ENCODE results near the gene LIAS. TPM values are rescaled to one million over a fixed set of nuclear protein-coding genes. Genes with fewer than 3 reads are reported as not detected.

The LIAS gene
- total RNA-seq, 1 donor from 2014 or later = 35.0 TPM

DNA sequence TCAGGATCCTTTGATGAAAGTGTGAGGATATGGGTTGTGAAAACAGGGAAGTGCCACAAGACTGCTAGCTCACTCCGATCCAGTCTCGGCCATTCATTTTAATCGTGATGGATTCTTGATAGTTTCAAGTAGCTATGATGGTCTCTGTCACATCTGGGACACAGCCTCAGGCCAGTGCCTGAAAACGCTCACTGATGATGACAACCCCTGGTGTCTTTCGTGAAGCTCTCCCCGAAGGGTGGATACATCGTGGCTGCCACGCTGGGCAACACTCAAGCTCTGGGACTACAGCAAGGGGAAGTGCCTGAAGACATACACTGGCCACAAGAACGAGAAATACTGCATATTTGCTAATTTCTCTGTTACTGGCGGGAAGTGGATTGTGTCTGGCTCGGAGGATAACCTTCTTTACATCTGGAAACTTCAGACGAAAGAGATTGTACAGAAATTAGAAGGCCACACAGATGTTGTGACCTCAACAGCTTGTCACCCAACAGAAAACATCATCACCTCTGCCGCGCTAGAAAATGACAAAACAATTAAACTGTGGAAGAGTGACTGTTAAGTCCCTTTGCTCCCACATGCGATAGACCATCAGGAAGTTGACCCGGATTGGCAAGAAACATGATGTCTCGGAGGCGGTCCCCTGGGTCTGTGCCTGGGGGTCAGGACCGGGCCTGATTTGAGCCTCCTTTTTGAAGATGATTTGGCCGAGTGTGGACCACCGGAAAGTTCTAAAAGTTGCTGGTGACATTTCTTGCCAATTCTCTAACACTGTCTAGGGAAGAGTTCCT lies 22.2 kb downstream of the LIAS start:
- Histone ChIP-seq H3K27ac (replicated peaks) (no peak overlapping the region), H3K9me3 (replicated peaks) (no peaks in the 10 kb centered on the region), H3K4me1 (no peaks in the 10 kb centered on the region), H3K36me3 (peaks cover 17% of the 10 kb centered on the region), H3K27me3 (ENCODE audit: low read depth) (no peaks in the 10 kb centered on the region), H3K4me3 (no peak overlapping the region)
- intact Hi-C loops (cut with micrococcal nuclease) = no loop called here
- TF ChIP-seq, protein P1, sequence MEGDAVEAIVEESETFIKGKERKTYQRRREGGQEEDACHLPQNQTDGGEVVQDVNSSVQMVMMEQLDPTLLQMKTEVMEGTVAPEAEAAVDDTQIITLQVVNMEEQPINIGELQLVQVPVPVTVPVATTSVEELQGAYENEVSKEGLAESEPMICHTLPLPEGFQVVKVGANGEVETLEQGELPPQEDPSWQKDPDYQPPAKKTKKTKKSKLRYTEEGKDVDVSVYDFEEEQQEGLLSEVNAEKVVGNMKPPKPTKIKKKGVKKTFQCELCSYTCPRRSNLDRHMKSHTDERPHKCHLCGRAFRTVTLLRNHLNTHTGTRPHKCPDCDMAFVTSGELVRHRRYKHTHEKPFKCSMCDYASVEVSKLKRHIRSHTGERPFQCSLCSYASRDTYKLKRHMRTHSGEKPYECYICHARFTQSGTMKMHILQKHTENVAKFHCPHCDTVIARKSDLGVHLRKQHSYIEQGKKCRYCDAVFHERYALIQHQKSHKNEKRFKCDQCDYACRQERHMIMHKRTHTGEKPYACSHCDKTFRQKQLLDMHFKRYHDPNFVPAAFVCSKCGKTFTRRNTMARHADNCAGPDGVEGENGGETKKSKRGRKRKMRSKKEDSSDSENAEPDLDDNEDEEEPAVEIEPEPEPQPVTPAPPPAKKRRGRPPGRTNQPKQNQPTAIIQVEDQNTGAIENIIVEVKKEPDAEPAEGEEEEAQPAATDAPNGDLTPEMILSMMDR (IDR thresholded peaks at IDR 0.05; ENCODE audit: borderline replicate concordance) = no peak
- no peak for DNase-seq

DNA sequence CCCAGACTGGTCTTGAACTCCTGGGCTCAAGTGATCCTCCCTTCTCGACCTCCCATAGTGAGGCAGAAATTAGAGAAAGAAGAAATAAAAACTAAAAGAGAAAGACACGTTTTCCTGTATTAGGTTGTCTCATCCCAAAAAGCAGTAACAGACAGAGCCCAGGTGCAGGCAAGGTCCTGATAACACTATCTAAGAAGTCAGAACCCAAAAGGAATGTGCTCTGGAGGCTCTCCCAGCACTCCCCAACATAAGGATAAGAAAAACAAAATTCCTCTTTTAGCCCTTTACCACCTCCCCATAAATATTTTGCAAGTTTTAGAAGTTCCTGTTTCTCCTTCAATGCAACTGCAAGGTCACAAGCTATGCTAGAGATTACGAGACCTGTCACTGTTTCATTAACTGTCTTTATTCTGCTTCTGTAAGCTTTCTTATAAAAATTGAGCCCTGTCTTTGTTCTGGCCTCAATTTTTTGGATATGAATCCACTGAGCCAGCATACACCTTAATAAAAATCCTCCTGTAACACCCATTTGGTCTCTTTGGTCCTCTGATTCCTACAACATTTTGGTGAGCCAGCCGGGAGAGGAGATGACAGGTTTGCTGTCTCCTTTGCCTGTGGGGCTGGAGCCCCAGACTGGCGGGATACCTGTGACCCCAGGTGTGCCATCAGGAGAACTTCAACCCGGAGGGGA lies 25.9 kb downstream of the LIAS start:
- TF ChIP-seq, protein P1 (IDR thresholded peaks at IDR 0.05; ENCODE audit: borderline replicate concordance) = no peak
- intact Hi-C loops (cut with micrococcal nuclease) = no loop called here
- Histone ChIP-seq H3K9me3 (replicated peaks) (no peaks in the 10 kb centered on the region), H3K4me3 (no peak overlapping the region), H3K36me3 (no peaks in the 10 kb centered on the region), H3K27me3 (ENCODE audit: low read depth) (no peaks in the 10 kb centered on the region), H3K4me1 (no peaks in the 10 kb centered on the region), H3K27ac (replicated peaks) (no peak overlapping the region)
- no peak for DNase-seq

DNA sequence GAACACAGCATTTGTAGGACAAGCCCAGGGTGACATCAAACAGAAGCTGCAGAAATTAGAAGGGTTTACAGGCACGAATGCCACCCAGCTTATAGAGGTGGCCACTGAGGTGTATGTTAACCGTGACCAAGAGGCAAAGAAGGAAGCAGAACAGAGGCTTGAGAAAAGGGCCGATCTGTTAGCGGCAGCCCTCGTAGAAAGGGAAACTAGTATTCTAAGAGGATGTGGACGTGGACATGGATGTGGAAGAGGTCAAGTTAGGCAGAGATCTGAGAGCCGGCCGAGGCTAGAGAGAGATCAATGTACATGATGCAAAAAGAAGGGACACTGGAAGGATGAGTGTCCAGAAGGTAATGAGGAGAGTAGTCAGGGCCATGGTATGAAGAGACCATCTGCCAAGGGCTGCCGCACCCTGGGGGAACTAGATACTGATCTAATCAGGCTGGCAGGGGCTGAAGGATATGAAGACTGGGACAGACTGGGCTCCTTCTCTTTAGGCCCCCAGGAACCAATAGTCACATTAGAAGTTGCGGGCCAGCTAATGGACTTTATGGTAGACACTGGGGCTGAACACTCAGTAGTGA lies 27.5 kb downstream of the LIAS start:
- no peaks in the 10 kb centered on the region for H3K27me3 ChIP-seq (ENCODE audit: low read depth)
- no peaks in the 10 kb centered on the region for H3K9me3 ChIP-seq (replicated peaks)
- no peak for DNase-seq
- intact Hi-C loops (cut with micrococcal nuclease) = no loop called here
- no peaks in the 10 kb centered on the region for H3K4me1 ChIP-seq
- no peak overlapping the region for H3K27ac ChIP-seq (replicated peaks)
- H3K4me3 ChIP-seq = no peak overlapping the region
- H3K36me3 ChIP-seq = no peaks in the 10 kb centered on the region
- TF ChIP-seq, protein P1 (IDR thresholded peaks at IDR 0.05; ENCODE audit: borderline replicate concordance) = no peak

DNA sequence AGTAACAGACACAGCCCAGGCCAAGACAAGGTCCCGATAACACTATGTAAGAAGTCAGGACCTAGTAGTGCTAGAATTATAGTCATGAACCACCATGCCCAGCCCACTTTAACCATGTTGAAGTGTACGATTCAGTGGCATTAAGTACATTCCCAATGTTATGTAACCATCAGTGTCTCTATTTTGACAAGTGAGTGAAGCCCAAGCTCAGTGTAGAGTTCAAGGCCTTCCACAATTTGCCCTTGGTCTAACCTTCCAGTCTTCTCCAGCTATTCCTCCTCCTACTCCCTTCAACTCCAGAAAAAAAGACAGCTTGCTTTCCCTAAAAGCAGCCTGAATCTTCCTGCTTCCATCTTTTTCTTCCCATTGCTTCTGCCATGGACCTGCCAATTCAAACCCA lies 31.5 kb downstream of the LIAS start:
- no peak for DNase-seq
- intact Hi-C loops (cut with micrococcal nuclease) = no loop called here
- TF ChIP-seq, protein P1 (IDR thresholded peaks at IDR 0.05; ENCODE audit: borderline replicate concordance) = no peak
- Histone ChIP-seq H3K27ac (replicated peaks) (no peak overlapping the region), H3K4me3 (no peak overlapping the region), H3K36me3 (no peaks in the 10 kb centered on the region), H3K4me1 (no peaks in the 10 kb centered on the region), H3K27me3 (ENCODE audit: low read depth) (no peaks in the 10 kb centered on the region), H3K9me3 (replicated peaks) (no peaks in the 10 kb centered on the region)

DNA sequence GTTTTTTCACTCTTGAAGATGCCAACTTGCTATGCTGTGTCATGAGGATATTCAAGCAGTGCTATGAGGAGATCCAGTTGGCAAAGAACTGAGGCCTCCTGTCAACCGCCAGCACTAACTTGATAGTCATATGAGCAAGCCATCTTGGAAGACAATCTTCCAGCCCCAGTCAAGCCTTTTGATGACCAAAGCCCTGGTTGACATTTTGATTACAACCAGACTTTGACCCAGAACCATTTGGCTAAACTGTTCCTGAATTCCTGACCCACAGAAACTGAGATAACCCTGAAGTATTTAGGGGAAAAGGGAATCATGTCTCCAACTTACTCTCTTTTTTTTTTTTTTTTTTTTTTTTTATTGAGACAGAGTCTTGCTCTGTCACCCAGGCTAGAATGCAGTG lies 35.5 kb downstream of the LIAS start:
- DNase-seq = no peak
- Histone ChIP-seq H3K9me3 (replicated peaks) (no peaks in the 10 kb centered on the region), H3K27ac (replicated peaks) (no peak overlapping the region), H3K4me3 (no peak overlapping the region), H3K27me3 (ENCODE audit: low read depth) (no peaks in the 10 kb centered on the region), H3K4me1 (no peaks in the 10 kb centered on the region), H3K36me3 (peaks cover 16% of the 10 kb centered on the region)
- TF ChIP-seq, protein P1 (IDR thresholded peaks at IDR 0.05; ENCODE audit: borderline replicate concordance) = no peak
- intact Hi-C loops (cut with micrococcal nuclease) = no loop called here

All from left ventricle myocardium inferior (tissue), 1 donor.